HCT116 (cell line): Measurements from ENCODE around the gene CNTNAP2. TPM values are rescaled to one million over a fixed set of nuclear protein-coding genes. Genes with fewer than 3 reads are reported as not detected.

Experiments
- ATAC-seq: fragments of 200-7000 bp; cut with Tn5 transposase; 2 replicates; pipeline ENCODE4 v1.9.1; 2020; ENCODE audit warnings: mild to moderate bottlenecking, moderate library complexity
- BruUV-seq: library from RNA; stranded (reverse); fragments of 400-500 nt; replicated peaks from 2 replicates; lab custom pipeline; 2021; lab: Mats Ljungman, UMichigan
- CTCF ChIA-PET: fragments of 300-600 bp; sonication (Branson Sonifier 250); formaldehyde crosslinking; loops from one replicate; lab custom pipeline; 2021; ENCODE audit warnings: antibody characterized with exemption; lab: Charles Lee
- POLR2A ChIA-PET: fragments of 300-600, 350-600 bp; sonication (Branson Sonifier 250); formaldehyde crosslinking; loops from one replicate; lab custom pipeline; 2021; ENCODE audit warnings: antibody characterized with exemption; lab: Charles Lee
- RAD21 ChIA-PET, 2 experiments: fragments of 300-600 bp; sonication (Branson Sonifier 250); formaldehyde crosslinking; loops; one replicate each; lab custom pipeline; 2023; ENCODE audit warnings: low total read pairs in 2 of 2; ENCODE audit not compliant: uncharacterized antibody in 2 of 2, unreplicated experiment in 2 of 2, low non-redundant PET in 1 of 2; lab: Charles Lee
- DNase-seq: peaks from one replicate; pipeline ENCODE4 v3.0.0-alpha.2; 2010; ENCODE audit warnings: low read depth, low spot score
- H2AFZ ChIP-seq: fragments of 200-600 bp; shearing (Covaris generic), sonication (generic); 2 replicates; pipeline ENCODE4 v1.6.1; 2017; ENCODE audit warnings: low read depth, mixed run types, mixed read lengths, antibody characterized with exemption, low read length; ENCODE audit not compliant: poor library complexity, severe bottlenecking
- H3K27ac ChIP-seq: 2 replicates; pipeline ENCODE4 v1.5.1; 2012; ENCODE audit warnings: low read depth, low read length
- H3K27me3 ChIP-seq: fragments of 200-600 bp; sonication (generic); 2 replicates; pipeline ENCODE4 v1.6.1; 2016; ENCODE audit warnings: mixed run types, low read length, mixed read lengths; ENCODE audit not compliant: insufficient read depth
- H3K36me3 ChIP-seq, 2 experiments: fragments of 200-500 bp in 1 of 2; fragments of 200-600 bp in 1 of 2; sonication (Bioruptor generic) in 1 of 2; sonication (generic) in 1 of 2; 2 replicates each; pipeline versions ENCODE4 v1.5.1 to v1.6.1; 2014 to 2016; ENCODE audit warnings: low read length in 2 of 2, inconsistent platforms in 1 of 2, mixed read lengths in 1 of 2, mixed run types in 1 of 2; ENCODE audit not compliant: insufficient read depth in 2 of 2, control insufficient read depth in 1 of 2
- H3K4me1 ChIP-seq, 2 experiments: fragments of 200-600 bp in 1 of 2; sonication (generic) in 1 of 2; 2 replicates each; pipeline versions ENCODE4 v1.5.1 to v1.6.1; 2012 to 2017; ENCODE audit warnings: low read length in 2 of 2, inconsistent platforms in 1 of 2, mild to moderate bottlenecking in 1 of 2, mixed read lengths in 1 of 2, mixed run types in 1 of 2, moderate library complexity in 1 of 2; ENCODE audit not compliant: insufficient read depth in 2 of 2, control insufficient read depth in 1 of 2
- H3K4me2 ChIP-seq: fragments of 200-600 bp; sonication (generic); 2 replicates; pipeline ENCODE4 v1.6.1; 2017; ENCODE audit warnings: mixed run types, low read length, mixed read lengths
- H3K4me3 ChIP-seq, 2 experiments: fragments of 200-600 bp in 1 of 2; sonication (generic) in 1 of 2; replicated peaks in 1 of 2; 2 replicates each; pipeline ENCODE4 v1.5.1; 2011 to 2016; ENCODE audit warnings: low read length in 2 of 2, control low read depth in 1 of 2, low read depth in 1 of 2, mild to moderate bottlenecking in 1 of 2, mixed read lengths in 1 of 2, mixed run types in 1 of 2
- H3K79me2 ChIP-seq: fragments of 200-600 bp; sonication (generic); 2 replicates; pipeline ENCODE4 v1.6.1; 2017; ENCODE audit warnings: mild to moderate bottlenecking, mixed run types, low read length, moderate library complexity, mixed read lengths; ENCODE audit not compliant: insufficient read depth
- H3K9ac ChIP-seq: fragments of 200-600 bp; sonication (generic); 2 replicates; pipeline ENCODE4 v1.6.1; 2016; ENCODE audit warnings: low read length, mixed read lengths
- H3K9me2 ChIP-seq: fragments of 200-600 bp; sonication (generic), shearing (Covaris generic); 2 replicates; pipeline ENCODE4 v1.6.1; 2017; ENCODE audit warnings: mixed run types, mild to moderate bottlenecking, moderate library complexity; ENCODE audit not compliant: insufficient read depth
- H3K9me3 ChIP-seq, 2 experiments: fragments of 200-500 bp in 1 of 2; fragments of 200-600 bp in 1 of 2; sonication (Bioruptor generic) in 1 of 2; sonication (generic) in 1 of 2; 2 replicates each; pipeline ENCODE4 v1.6.1; 2014 to 2017; ENCODE audit warnings: low read length in 2 of 2, mixed read lengths in 2 of 2, inconsistent platforms in 1 of 2, low read depth in 1 of 2, mild to moderate bottlenecking in 1 of 2, mixed run types in 1 of 2, moderate library complexity in 1 of 2; ENCODE audit not compliant: control insufficient read depth in 1 of 2, insufficient read depth in 1 of 2
- H4K20me1 ChIP-seq: fragments of 200-600 bp; sonication (generic), shearing (Covaris generic); 2 replicates; pipeline ENCODE4 v1.6.1; 2017; ENCODE audit warnings: mixed run types, mild to moderate bottlenecking, moderate library complexity; ENCODE audit not compliant: insufficient read depth
- ELF1 ChIP-seq: IDR thresholded peaks from 2 replicates; pipeline ENCODE4 v1.6.1; 2012; ENCODE audit warnings: low read depth, borderline replicate concordance
- EZH2 ChIP-seq: fragments of 200-600 bp; sonication (generic); IDR thresholded peaks from 2 replicates; pipeline ENCODE4 v1.6.1; 2017; ENCODE audit warnings: antibody characterized with exemption, mixed run types
- FOSL1 ChIP-seq: IDR thresholded peaks from 2 replicates; pipeline ENCODE4 v1.6.1; 2012; ENCODE audit warnings: low read depth
- MAX ChIP-seq: IDR thresholded peaks from 2 replicates; pipeline ENCODE4 v1.6.1; 2012
- POLR2AphosphoS5 ChIP-seq: IDR thresholded peaks from 2 replicates; pipeline ENCODE4 v1.6.1; 2011; ENCODE audit warnings: mild to moderate bottlenecking, low read depth, low read length, moderate library complexity
- SP1 ChIP-seq: IDR thresholded peaks from 2 replicates; pipeline ENCODE4 v1.6.1; 2012; ENCODE audit warnings: low read depth
- ZBTB33 ChIP-seq: IDR thresholded peaks from 2 replicates; pipeline ENCODE4 v1.6.1; 2011; ENCODE audit warnings: mild to moderate bottlenecking, low read length, moderate library complexity; ENCODE audit not compliant: insufficient replicate concordance; ENCODE audit errors: extremely low read depth
- intact Hi-C: fragments of 100-400 bp; cut with micrococcal nuclease; formaldehyde crosslinking; loops from 2 replicates; pipeline ENCODE4 v1.10.0; 2022
- total RNA-seq: library from RNA; stranded (reverse); gene quantifications from one replicate; pipeline ENCODE4 v1.2.1, GENCODE V29; 2021; ENCODE audit not compliant: unreplicated experiment

The CNTNAP2 gene
- total RNA-seq, 1 experiment from 2014 or later: 0.37 TPM

- intact Hi-C loops: no loop called here
- Histone ChIP-seq H3K9me2 (no peaks in the 10 kb centered on the region), H3K4me3 (no peak overlapping the region), H3K9ac (no peak overlapping the region), H3K4me1 (peaks cover 0 to 11% of the 10 kb centered on the region in 2 experiments; a peak in 2 of 4 replicates), H2AFZ (no peak overlapping the region), H3K4me2 (no peak overlapping the region), H3K79me2 (no peaks in the 10 kb centered on the region), H3K9me3 (no peaks in the 10 kb centered on the region), H3K36me3 (no peaks in the 10 kb centered on the region), H3K27me3 (peaks cover 51% of the 10 kb centered on the region), H3K27ac (no peak overlapping the region), H4K20me1 (no peaks in the 10 kb centered on the region)
- TF ChIP-seq ELF1 (no peak), MAX (no peak), POLR2AphosphoS5 (no peak), FOSL1 (no peak), SP1 (no peak), ZBTB33 (no peak), EZH2 (no peak)
- ChIA-PET RAD21 (no interaction called here), CTCF (no interaction called here), POLR2A (no interaction called here)
- DNase-seq (no peak), ATAC-seq (no peak)
- BruUV-seq: no TSS peak
Measured at GRCh38 chr7:148336411-148336810, 2219.8 kb downstream of the CNTNAP2 start.
